Activated CD8-positive, alpha-beta T cell treated with anti-CD3 and anti-CD28 coated beads, Interleukin-2, amount 10 ng/mL, durations not matched to agents 7 days and 5 days (primary cell): ENCODE results near the gene EIF5A. TPM values are rescaled to one million over a fixed set of nuclear protein-coding genes. Genes with fewer than 3 reads are reported as not detected.

Source experiments
- ATAC-seq: fragments of 150-1000 bp; cut with Tn5 transposase; one replicate; pipeline ENCODE4 v1.10.0; 2021; ENCODE audit warnings: moderate library complexity
- CTCF ChIA-PET: fragments of 350-600 bp; sonication (Branson Sonifier 250); formaldehyde crosslinking; loops from one replicate; lab custom pipeline; 2021; ENCODE audit warnings: antibody characterized with exemption; lab: Charles Lee
- POLR2A ChIA-PET: fragments of 350-600 bp; sonication (Branson Sonifier 250); formaldehyde crosslinking; loops from one replicate; lab custom pipeline; 2021; ENCODE audit warnings: antibody characterized with exemption; lab: Charles Lee
- DNase-seq: peaks from one replicate; pipeline ENCODE4 v3.0.0-alpha.2; 2020
- H3K27ac Mint-ChIP-seq: one replicate; pipeline ENCODE4 v1.8.0; 2021; ENCODE audit warnings: mild to moderate bottlenecking, mixed read lengths
- H3K27me3 Mint-ChIP-seq: one replicate; pipeline ENCODE4 v1.8.0; 2021; ENCODE audit warnings: low read depth, mixed read lengths
- H3K36me3 Mint-ChIP-seq: one replicate; pipeline ENCODE4 v1.8.0; 2021; ENCODE audit warnings: low read depth, mixed read lengths
- H3K4me1 Mint-ChIP-seq: one replicate; pipeline ENCODE4 v1.8.0; 2021; ENCODE audit warnings: low read depth, mixed read lengths
- H3K4me3 Mint-ChIP-seq: one replicate; pipeline ENCODE4 v1.8.0; 2021; ENCODE audit warnings: mild to moderate bottlenecking, mixed read lengths
- H3K9me3 Mint-ChIP-seq: one replicate; pipeline ENCODE4 v1.8.0; 2022; ENCODE audit warnings: mixed read lengths; ENCODE audit not compliant: insufficient read depth
- total RNA-seq, 2 experiments: library from RNA; stranded (reverse); gene quantifications; one replicate each; pipeline ENCODE4 v1.2.3, GENCODE V29; 2021

Gene EIF5A
- total RNA-seq, 2 experiments from 2014 or later = 685 to 690 TPM

- CTCF ChIA-PET = interaction anchor here (3.3 to 5.7 kb wide), 3 partner anchors 77 to 203 kb away, joined by 13 to 83 read pairs (median 40); partner anchors contain the start of genes SENP3 and TMEM102
- no peak overlapping the region for H3K27ac Mint-ChIP-seq
Measured at GRCh38 chr17:7357381-7357780, 50.0 kb downstream of the EIF5A start.

GRCh38 chr17:7361906-7362305 is 54.5 kb downstream of the EIF5A start:
- ChIA-PET POLR2A (interaction anchor here (1.2 kb wide), 1 partner anchor 147 kb away, joined by 3 read pairs; no protein-coding TSS in a partner anchor), CTCF (interaction anchor here (1.1 to 2.1 kb wide), 4 partner anchors 12 to 198 kb away, joined by 3 to 5 read pairs (median 4); no protein-coding TSS in a partner anchor)
- peaks cover 4% of the 10 kb centered on the region for H3K27me3 Mint-ChIP-seq
- DNase-seq (no peak), ATAC-seq (no peak)
- no peak overlapping the region for H3K4me3 Mint-ChIP-seq
- no peaks in the 10 kb centered on the region for H3K4me1 Mint-ChIP-seq
- H3K36me3 Mint-ChIP-seq = no peaks in the 10 kb centered on the region
- no peaks in the 10 kb centered on the region for H3K9me3 Mint-ChIP-seq
- no peak overlapping the region for H3K27ac Mint-ChIP-seq

More at GRCh38 chr17:7357381-7357780, 50.0 kb downstream of the EIF5A start:
- peaks cover 4% of the 10 kb centered on the region for H3K27me3 Mint-ChIP-seq
- peaks cover 14% of the 10 kb centered on the region for H3K36me3 Mint-ChIP-seq
- ATAC-seq = no peak
- H3K4me3 Mint-ChIP-seq = no peak overlapping the region
- POLR2A ChIA-PET = interaction anchor here (1.2 to 1.9 kb wide), 2 partner anchors 78 to 127 kb away, joined by 3 to 6 read pairs; partner anchors contain the start of genes POLR2A and TMEM102
- H3K9me3 Mint-ChIP-seq = no peaks in the 10 kb centered on the region
- no peak for DNase-seq
- H3K4me1 Mint-ChIP-seq = peaks cover 38% of the 10 kb centered on the region

Other genes starting within 250 kb of the EIF5A start
- not detected for gene CLEC10A, start 227.4 kb upstream of the EIF5A start, total RNA-seq
- not detected for gene ASGR2, start 192.8 kb upstream of the EIF5A start, total RNA-seq
- gene ASGR1, start 128.3 kb upstream of the EIF5A start, total RNA-seq = 1 to 10 TPM in 1 of 2 experiments, under 1 TPM in 1; 0.63 to 1.3 TPM
- gene DLG4, start 87.8 kb upstream of the EIF5A start, total RNA-seq = 10 to 100 TPM; 10.1 to 11.7 TPM
- 100 to 1,000 TPM; 348 to 371 TPM for gene ACADVL, start 87.7 kb upstream of the EIF5A start, total RNA-seq
- gene DVL2, start 73.1 kb upstream of the EIF5A start, total RNA-seq = 10 to 100 TPM; 52.4 to 56.6 TPM
- 10 to 100 TPM; 53.6 to 57.9 TPM for gene PHF23, start 68.2 kb upstream of the EIF5A start, total RNA-seq
- gene GABARAP, start 65.2 kb upstream of the EIF5A start, total RNA-seq = 100 to 1,000 TPM; 203 to 227 TPM
- 100 to 1,000 TPM; 171 to 186 TPM for gene CTDNEP1, start 55.9 kb upstream of the EIF5A start, total RNA-seq
- gene ELP5, start 55.4 kb upstream of the EIF5A start, total RNA-seq = 10 to 100 TPM; 63.5 to 66.1 TPM
- gene CLDN7, start 45.1 kb upstream of the EIF5A start, total RNA-seq = 1 to 10 TPM; 1.1 to 1.3 TPM
- not detected for gene SLC2A4, start 25.9 kb upstream of the EIF5A start, total RNA-seq
- gene YBX2, start 13.0 kb upstream of the EIF5A start, total RNA-seq = under 1 TPM; 0.37 to 0.66 TPM
- gene GPS2, start 7.7 kb downstream of the EIF5A start, total RNA-seq = 10 to 100 TPM; 86.3 to 88.0 TPM
- gene NEURL4, start 21.7 kb downstream of the EIF5A start, total RNA-seq = 10 to 100 TPM; 45.6 to 47.0 TPM
- gene ACAP1, start 28.9 kb downstream of the EIF5A start, total RNA-seq = 100 to 1,000 TPM; 573 to 605 TPM
- gene KCTD11, start 44.5 kb downstream of the EIF5A start, total RNA-seq = 10 to 100 TPM; 11.4 to 11.8 TPM
- gene TMEM95, start 47.5 kb downstream of the EIF5A start, total RNA-seq = not detected
- 1 to 10 TPM; 2.1 to 2.6 TPM for gene TNK1, start 73.5 kb downstream of the EIF5A start, total RNA-seq
- 10 to 100 TPM; 87.9 to 92.6 TPM for gene PLSCR3, start 86.9 kb downstream of the EIF5A start, total RNA-seq
- gene TMEM256, start 96.5 kb downstream of the EIF5A start, total RNA-seq = 10 to 100 TPM; 61.8 to 62.3 TPM
- 1 to 10 TPM; 4.7 to 5.2 TPM for gene NLGN2, start 100.2 kb downstream of the EIF5A start, total RNA-seq
- not detected for gene SPEM1, start 112.7 kb downstream of the EIF5A start, total RNA-seq
- gene SPEM2, start 118.0 kb downstream of the EIF5A start, total RNA-seq = not detected
- gene SPEM3, start 121.2 kb downstream of the EIF5A start, total RNA-seq = not detected
- gene TMEM102, start 127.8 kb downstream of the EIF5A start, total RNA-seq = 10 to 100 TPM; 16.5 to 18.1 TPM
- gene FGF11, start 131.9 kb downstream of the EIF5A start, total RNA-seq = 10 to 100 TPM; 16.6 to 18.8 TPM
- gene CHRNB1, start 137.4 kb downstream of the EIF5A start, total RNA-seq = 10 to 100 TPM; 14.1 to 15.7 TPM
- gene ZBTB4, start 172.0 kb downstream of the EIF5A start, total RNA-seq = 10 to 100 TPM; 29.8 to 30.0 TPM
- not detected for gene SLC35G6, start 173.8 kb downstream of the EIF5A start, total RNA-seq
- 100 to 1,000 TPM; 183 to 185 TPM for gene POLR2A, start 176.7 kb downstream of the EIF5A start, total RNA-seq
- 100 to 1,000 TPM in 1 of 2 experiments, 10 to 100 TPM in 1; 93.7 to 100 TPM for gene TNFSF12, start 241.4 kb downstream of the EIF5A start, total RNA-seq